ENCODE data around the gene PTCH1.

Gene PTCH1

GRCh38 chr9:95435074-95435728 lies 81.6 kb downstream of the PTCH1 start:
- no peak for DNase-seq

GRCh38 chr9:95434116-95435073 lies 82.4 kb downstream of the PTCH1 start:
- no peak for DNase-seq

- no peak for DNase-seq
Measured at GRCh38 chr9:95433096-95433819, 83.5 kb downstream of the PTCH1 start.

- DNase-seq, result no peak
Measured at GRCh38 chr9:95431286-95431685, 85.5 kb downstream of the PTCH1 start.

GRCh38 chr9:95429948-95430620 lies 86.7 kb downstream of the PTCH1 start:
- no peak for DNase-seq

- DNase-seq, result no peak
Measured at GRCh38 chr9:95429096-95429495, 87.7 kb downstream of the PTCH1 start.

- no peak for DNase-seq
Measured at GRCh38 chr9:95425910-95426551, 90.7 kb downstream of the PTCH1 start.

GRCh38 chr9:95422650-95423049 lies 94.1 kb downstream of the PTCH1 start:
- DNase-seq, result no peak

- no peak for DNase-seq
Measured at GRCh38 chr9:95420518-95420917, 96.3 kb downstream of the PTCH1 start.

GRCh38 chr9:95419444-95419843 lies 97.3 kb downstream of the PTCH1 start:
- no peak for DNase-seq

- no peak for DNase-seq
Measured at GRCh38 chr9:95415158-95415557, 101.6 kb downstream of the PTCH1 start.

GRCh38 chr9:95413793-95414192 lies 103.0 kb downstream of the PTCH1 start:
- no peak for DNase-seq

GRCh38 chr9:95411054-95411892 lies 105.5 kb downstream of the PTCH1 start:
- DNase-seq, result no peak

- no peak for DNase-seq
Measured at GRCh38 chr9:95409650-95410426, 106.9 kb downstream of the PTCH1 start.

- DNase-seq, result no peak
Measured at GRCh38 chr9:95407524-95407923, 109.2 kb downstream of the PTCH1 start.

GRCh38 chr9:95406121-95406520 lies 110.7 kb downstream of the PTCH1 start:
- no peak for DNase-seq

- DNase-seq, result no peak
Measured at GRCh38 chr9:95399261-95399660, 117.5 kb downstream of the PTCH1 start.

Measured in CD4-positive, alpha-beta T cell treated with Interleukin-12 subunit alpha and Interleukin-12 subunit beta, for 1 hour (primary cell).